ENCODE measurements around the gene FOXK1. TPM values are rescaled to one million over a fixed set of nuclear protein-coding genes. Genes with fewer than 3 reads are reported as not detected.

The FOXK1 gene
- total and polyA plus RNA-seq, 2 of the 13 experiments (the other 11 are each of a cell fraction or from before 2014, with no cell fraction given), result 4.6 to 8.8 TPM

GRCh38 chr7:4807598-4808016 lies 125.5 kb downstream of the FOXK1 start:
- Histone ChIP-seq H3K9ac (ENCODE audit: insufficient read depth, low read depth, low read length) (no peak overlapping the region), H4K20me1 (ENCODE audit: insufficient read depth, low read length) (no peaks in the 10 kb centered on the region), H3K36me3 (replicated peaks in 1 of 2; ENCODE audit: control insufficient read depth in 1 of 2, insufficient read depth in 2 of 2, low read length in 2 of 2) (no peaks in the 10 kb centered on the region), H3K4me1 (ENCODE audit: insufficient read depth, low read length) (peaks cover 6% of the 10 kb centered on the region; the same call in 1 of the 2 replicates), H3K9me3 (ENCODE audit: low read length) (no peaks in the 10 kb centered on the region), H3K27me3 (ENCODE audit: control insufficient read depth in 1 of 2, insufficient read depth in 2 of 2, low read length in 2 of 2) (peaks cover 7 to 32% of the 10 kb centered on the region in 2 experiments; a peak in 3 of 5 replicates), H2AFZ (ENCODE audit: low read length) (no peak overlapping the region), H3K4me3 (replicated peaks in 1 of 3; ENCODE audit: insufficient read depth in 1 of 3, low read depth in 2 of 3, low read length in 3 of 3) (no peak overlapping the region), H3K4me2 (ENCODE audit: low read depth, low read length) (no peak overlapping the region), H3K79me2 (ENCODE audit: insufficient read depth, low read length) (no peaks in the 10 kb centered on the region), H3K27ac (ENCODE audit: extremely low read length, insufficient read depth, low read length) (no peak overlapping the region)
- WGBS (ENCODE audit: low lambda C conversion rate), result 9% methylated on average over 5 of the region's 5 CpGs
- ATAC-seq (no peak), FAIRE-seq (no peak), DNase-seq (ENCODE audit: low spot score) (no peak)
- intact Hi-C loops (cut with micrococcal nuclease; ENCODE audit: unreplicated experiment) (no loop called here), in situ Hi-C loops (cut with HindIII; ENCODE audit: extremely low pct_ligation_motif_present, low pct_unique_long_range_greater_than_20kb) (no loop called here)
- ChIA-PET POLR2A (no interaction called here), CTCF (ENCODE audit: low intra/inter-chr PET ratio, low total read pairs) (no interaction called here)
- no TSS peak for BruUV-seq (replicated peaks)
- TF ChIP-seq ZNF75D (CRISPR knock-in tag; IDR thresholded peaks at IDR 0.05; ENCODE audit: borderline replicate concordance), result no peak
- TF ChIP-seq DNMT1 (CRISPR knock-in tag; IDR thresholded peaks at IDR 0.05), result no peak
- TF ChIP-seq BHLHE40 (IDR thresholded peaks at IDR 0.05; ENCODE audit: low read length), result no peak
- TF ChIP-seq PCBP1 (IDR thresholded peaks at IDR 0.05; ENCODE audit: borderline replicate concordance, low read depth, low read length), result no peak
- TF ChIP-seq BATF2 (CRISPR knock-in tag; IDR thresholded peaks at IDR 0.05), result no peak
- no peak for TF ChIP-seq PHF8 (CRISPR knock-in tag; IDR thresholded peaks at IDR 0.05)
- no peak for TF ChIP-seq ZNF34 (CRISPR knock-in tag; IDR thresholded peaks at IDR 0.05; ENCODE audit: borderline replicate concordance)
- no peak for TF ChIP-seq ATF2 (CRISPR knock-in tag; IDR thresholded peaks at IDR 0.05)
- TF ChIP-seq ZBTB34 (CRISPR knock-in tag; IDR thresholded peaks at IDR 0.05), result no peak
- no peak for TF ChIP-seq KDM2A (CRISPR knock-in tag; IDR thresholded peaks at IDR 0.05; ENCODE audit: borderline replicate concordance, low read depth)
- TF ChIP-seq RFX1 (IDR thresholded peaks at IDR 0.05), result no peak
- no peak for TF ChIP-seq KLF12 (CRISPR knock-in tag; IDR thresholded peaks at IDR 0.05; ENCODE audit: borderline replicate concordance)
- no peak for TF ChIP-seq MBD4 (IDR thresholded peaks at IDR 0.05; ENCODE audit: borderline replicate concordance, low read length)
- no peak for TF ChIP-seq NFE2L2 (IDR thresholded peaks at IDR 0.05; ENCODE audit: low read length)
- TF ChIP-seq ZNF816 (CRISPR knock-in tag; IDR thresholded peaks at IDR 0.05; ENCODE audit: borderline replicate concordance), result no peak
- TF ChIP-seq REST (IDR thresholded peaks at IDR 0.05; ENCODE audit: borderline replicate concordance in 1 of 2, low read depth in 1 of 2, low read length in 2 of 2), result no peak
- TF ChIP-seq SIX1 (CRISPR knock-in tag; IDR thresholded peaks at IDR 0.05; ENCODE audit: borderline replicate concordance), result no peak
- no peak for TF ChIP-seq STAT5B (CRISPR knock-in tag; IDR thresholded peaks at IDR 0.05)

All from HepG2 (cell line).